Smooth muscle cell (in vitro differentiated cells): ENCODE results near the gene LIF. TPM values are rescaled to one million over a fixed set of nuclear protein-coding genes. Genes with fewer than 3 reads are reported as not detected.

Experiments used
- DNase-seq: peaks from one replicate; lab custom pipeline; 2025; ENCODE audit not compliant: unreplicated experiment; lab: John Stamatoyannopoulos, UW
- H2AFZ ChIP-seq: fragments of 200-600 bp; sonication (generic); 2 replicates; pipeline ENCODE4 v1.6.0; 2016; ENCODE audit warnings: antibody characterized with exemption, low read depth, mild to moderate bottlenecking
- H3F3A ChIP-seq: fragments of 200-600 bp; sonication (generic); 2 replicates; pipeline ENCODE4 v1.6.0; 2017; ENCODE audit warnings: antibody characterized with exemption, low read depth
- H3K27ac ChIP-seq: fragments of 200-600 bp; sonication (generic); 2 replicates; pipeline ENCODE4 v1.5.1; 2016; ENCODE audit warnings: low read depth, mild to moderate bottlenecking
- H3K27me3 ChIP-seq: fragments of 200-600 bp; sonication (generic); 2 replicates; pipeline ENCODE4 v1.6.1; 2016; ENCODE audit warnings: low read depth, mild to moderate bottlenecking
- H3K36me3 ChIP-seq: fragments of 200-600 bp; sonication (generic); 2 replicates; pipeline ENCODE4 v1.5.1; 2016; ENCODE audit warnings: low read depth
- H3K4me1 ChIP-seq: fragments of 200-600 bp; sonication (generic); 2 replicates; pipeline ENCODE4 v1.5.1; 2016; ENCODE audit warnings: low read depth
- H3K4me2 ChIP-seq: fragments of 200-600 bp; sonication (generic); 2 replicates; pipeline ENCODE4 v1.6.0; 2016; ENCODE audit warnings: mild to moderate bottlenecking
- H3K4me3 ChIP-seq: fragments of 200-600 bp; sonication (generic); 2 replicates; pipeline ENCODE4 v1.5.1; 2016; ENCODE audit warnings: mild to moderate bottlenecking
- H3K79me2 ChIP-seq: fragments of 200-600 bp; sonication (generic); 2 replicates; pipeline ENCODE4 v1.6.0; 2016; ENCODE audit warnings: low read depth, mild to moderate bottlenecking
- H3K9ac ChIP-seq: fragments of 200-600 bp; sonication (generic); 2 replicates; pipeline ENCODE4 v1.6.0; 2016; ENCODE audit warnings: low read depth
- H3K9me3 ChIP-seq: fragments of 200-600 bp; sonication (generic); replicated peaks from 2 replicates; pipeline ENCODE4 v1.5.1; 2016; ENCODE audit warnings: low read depth
- H4K20me1 ChIP-seq: fragments of 200-600 bp; sonication (generic); 2 replicates; pipeline ENCODE4 v1.6.0; 2016; ENCODE audit warnings: low read depth
- CTCF ChIP-seq: fragments of 200-600 bp; sonication (generic); IDR thresholded peaks from 2 replicates; pipeline ENCODE4 v1.5.1; 2017; ENCODE audit warnings: borderline replicate concordance, mild to moderate bottlenecking, antibody characterized with exemption; ENCODE audit not compliant: insufficient read depth, poor library complexity, severe bottlenecking
- WGBS: methylation state at CpG from one replicate; pipeline ENCODE4 v1.1.7; 2016; ENCODE audit warnings: low lambda C conversion rate; 5-methylcytosine and 5-hydroxymethylcytosine counted together
- polyA plus RNA-seq: library from polyadenylated mRNA; unstranded; fragments of >200 nt; fragmentation: Nextera tagmentation; extraction: Ambion mirVana; gene quantifications from 2 replicates; pipeline ENCODE4 v1.2.1, GENCODE V29; 2016
- total RNA-seq: library from RNA; depleted of rRNA; stranded (reverse); fragments of >200 nt; gene quantifications from 2 replicates; pipeline ENCODE4 v1.2.3, GENCODE V29; 2014

Gene LIF
- total and polyA plus RNA-seq, 2 experiments from 2014 or later, result 29.9 to 31.2 TPM

- Histone ChIP-seq H2AFZ (no peak overlapping the region), H3K4me1 (no peaks in the 10 kb centered on the region), H3K4me2 (no peak overlapping the region), H3K27me3 (no peaks in the 10 kb centered on the region), H4K20me1 (no peaks in the 10 kb centered on the region), H3K27ac (no peak overlapping the region), H3K9ac (no peak overlapping the region), H3K36me3 (no peaks in the 10 kb centered on the region), H3K79me2 (no peaks in the 10 kb centered on the region), H3F3A (no peaks in the 10 kb centered on the region), H3K9me3 (no peaks in the 10 kb centered on the region), H3K4me3 (no peak overlapping the region)
- no peak for TF ChIP-seq CTCF
- 91% methylated on average over 4 of the region's 4 CpGs for WGBS
- no peak for DNase-seq
Observed at GRCh38 chr22:30262112-30262511, 15.6 kb upstream of the LIF start.

- WGBS, result 70% methylated on average over 8 of the region's 8 CpGs
- H3K9ac ChIP-seq, result no peak overlapping the region
- no peak overlapping the region for H3K4me2 ChIP-seq
- no peaks in the 10 kb centered on the region for H3K4me1 ChIP-seq
- H3K27me3 ChIP-seq, result no peaks in the 10 kb centered on the region
- no peaks in the 10 kb centered on the region for H4K20me1 ChIP-seq
- H3K4me3 ChIP-seq, result no peak overlapping the region
- H2AFZ ChIP-seq, result no peak overlapping the region
- H3K27ac ChIP-seq, result no peak overlapping the region
- H3K36me3 ChIP-seq, result no peaks in the 10 kb centered on the region
- no peak for DNase-seq
- H3K79me2 ChIP-seq, result no peaks in the 10 kb centered on the region
- no peaks in the 10 kb centered on the region for H3F3A ChIP-seq
- H3K9me3 ChIP-seq, result no peaks in the 10 kb centered on the region
- TF ChIP-seq CTCF, result no peak
Observed at GRCh38 chr22:30261134-30261533, 14.6 kb upstream of the LIF start.

GRCh38 chr22:30260682-30261081 is 14.1 kb upstream of the LIF start:
- Histone ChIP-seq H2AFZ (no peak overlapping the region), H3K4me2 (no peak overlapping the region), H3K4me1 (no peaks in the 10 kb centered on the region), H3K79me2 (no peaks in the 10 kb centered on the region), H3K9ac (no peak overlapping the region), H3K27ac (no peak overlapping the region), H3K36me3 (no peaks in the 10 kb centered on the region), H3K4me3 (no peak overlapping the region), H3F3A (no peaks in the 10 kb centered on the region), H4K20me1 (no peaks in the 10 kb centered on the region), H3K9me3 (no peaks in the 10 kb centered on the region), H3K27me3 (no peaks in the 10 kb centered on the region)
- no peak for TF ChIP-seq CTCF
- DNase-seq, result no peak
- 89% methylated on average over 8 of the region's 8 CpGs for WGBS

- Histone ChIP-seq H3K27me3 (no peaks in the 10 kb centered on the region), H3K27ac (no peak overlapping the region), H3F3A (no peaks in the 10 kb centered on the region), H3K9me3 (no peaks in the 10 kb centered on the region), H2AFZ (no peak overlapping the region), H4K20me1 (no peaks in the 10 kb centered on the region), H3K4me3 (no peak overlapping the region), H3K36me3 (no peaks in the 10 kb centered on the region), H3K79me2 (no peaks in the 10 kb centered on the region), H3K4me1 (no peaks in the 10 kb centered on the region), H3K4me2 (no peak overlapping the region), H3K9ac (no peak overlapping the region)
- no peak for DNase-seq
- no peak for TF ChIP-seq CTCF
- WGBS, result 100% methylated on average over 11 of the region's 11 CpGs
Observed at GRCh38 chr22:30260276-30260675, 13.7 kb upstream of the LIF start.
